Measurements from ENCODE around the gene ZNF792. TPM values are rescaled to one million over a fixed set of nuclear protein-coding genes. Genes with fewer than 3 reads are reported as not detected.

The ZNF792 gene
- total RNA-seq, 1 experiment from 2014 or later: 4.5 TPM

DNA sequence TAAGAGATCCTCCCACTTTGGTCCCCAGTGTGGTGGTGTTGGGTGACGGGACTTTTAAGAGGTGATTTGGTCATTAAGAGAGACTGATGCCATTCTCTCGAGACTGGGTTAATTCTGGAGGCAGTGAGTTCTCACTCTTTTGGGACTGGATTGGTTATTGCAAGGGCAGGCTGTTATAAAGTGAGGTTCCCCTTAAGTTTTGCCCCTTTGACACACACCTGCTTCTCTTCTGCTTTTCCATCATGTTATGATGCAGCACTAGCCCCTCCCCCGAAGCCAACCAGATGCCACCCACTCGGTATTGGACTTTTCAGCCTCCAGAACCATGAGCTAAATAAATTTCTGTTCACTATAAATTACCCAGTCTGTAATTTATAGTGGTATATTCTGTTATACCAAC, 19.8 kb upstream of the ZNF792 start:
- Histone ChIP-seq H3K4me1 (no peaks in the 10 kb centered on the region), H3K9me3 (peaks cover 6% of the 10 kb centered on the region; the same call in 1 of the 2 replicates), H3K27me3 (replicated peaks; ENCODE audit: control insufficient read depth, insufficient read depth, low read length) (no peaks in the 10 kb centered on the region), H3K4me3 (ENCODE audit: low read depth, low read length) (no peak overlapping the region), H3K36me3 (ENCODE audit: control insufficient read depth, insufficient read depth, low read length) (no peaks in the 10 kb centered on the region)
- H3K4me3 Mint-ChIP-seq (ENCODE audit: unreplicated experiment): no peak overlapping the region
- H3K27ac Mint-ChIP-seq (ENCODE audit: unreplicated experiment): no peak overlapping the region
- TF ChIP-seq, protein P1, sequence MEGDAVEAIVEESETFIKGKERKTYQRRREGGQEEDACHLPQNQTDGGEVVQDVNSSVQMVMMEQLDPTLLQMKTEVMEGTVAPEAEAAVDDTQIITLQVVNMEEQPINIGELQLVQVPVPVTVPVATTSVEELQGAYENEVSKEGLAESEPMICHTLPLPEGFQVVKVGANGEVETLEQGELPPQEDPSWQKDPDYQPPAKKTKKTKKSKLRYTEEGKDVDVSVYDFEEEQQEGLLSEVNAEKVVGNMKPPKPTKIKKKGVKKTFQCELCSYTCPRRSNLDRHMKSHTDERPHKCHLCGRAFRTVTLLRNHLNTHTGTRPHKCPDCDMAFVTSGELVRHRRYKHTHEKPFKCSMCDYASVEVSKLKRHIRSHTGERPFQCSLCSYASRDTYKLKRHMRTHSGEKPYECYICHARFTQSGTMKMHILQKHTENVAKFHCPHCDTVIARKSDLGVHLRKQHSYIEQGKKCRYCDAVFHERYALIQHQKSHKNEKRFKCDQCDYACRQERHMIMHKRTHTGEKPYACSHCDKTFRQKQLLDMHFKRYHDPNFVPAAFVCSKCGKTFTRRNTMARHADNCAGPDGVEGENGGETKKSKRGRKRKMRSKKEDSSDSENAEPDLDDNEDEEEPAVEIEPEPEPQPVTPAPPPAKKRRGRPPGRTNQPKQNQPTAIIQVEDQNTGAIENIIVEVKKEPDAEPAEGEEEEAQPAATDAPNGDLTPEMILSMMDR (IDR thresholded peaks at IDR 0.05; ENCODE audit: insufficient read depth in 1 of 2, low read depth in 1 of 2, low read length in 1 of 2, severe bottlenecking in 1 of 2, unreplicated experiment in 1 of 2): no peak
- H3K36me3 Mint-ChIP-seq (ENCODE audit: insufficient read depth, unreplicated experiment): no peaks in the 10 kb centered on the region
- BruUV-seq (replicated peaks): no TSS peak
- H3K27me3 Mint-ChIP-seq (ENCODE audit: insufficient read depth, unreplicated experiment): no peaks in the 10 kb centered on the region
- ChIA-PET POLR2A (no interaction called here), CTCF (no interaction called here)
- no peaks in the 10 kb centered on the region for H3K4me1 Mint-ChIP-seq (ENCODE audit: low read depth, unreplicated experiment)
- intact Hi-C loops (cut with micrococcal nuclease; ENCODE audit: unreplicated experiment): no loop called here
- H3K9me3 Mint-ChIP-seq (ENCODE audit: unreplicated experiment): peaks cover 27% of the 10 kb centered on the region
- no peak for DNase-seq

DNA sequence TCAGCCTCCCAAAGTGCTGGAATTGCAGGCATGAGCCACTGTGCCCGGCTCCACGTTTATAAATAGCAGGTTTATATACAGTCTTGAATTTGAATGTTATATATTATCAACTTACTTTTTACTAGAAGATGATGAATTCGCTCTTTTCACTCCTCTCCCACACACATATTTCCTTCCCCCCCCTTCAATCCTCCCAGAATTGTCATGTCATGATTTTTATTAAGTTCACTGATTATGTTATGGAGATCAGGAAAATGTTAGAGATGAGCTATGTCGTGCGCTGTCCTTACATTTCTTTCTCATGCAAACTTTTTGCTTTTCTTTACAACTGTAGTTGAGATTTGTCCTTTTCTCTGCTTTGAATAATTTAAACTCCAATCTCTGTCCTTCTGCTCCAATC, 18.2 kb upstream of the ZNF792 start:
- Histone ChIP-seq H3K27me3 (replicated peaks; ENCODE audit: control insufficient read depth, insufficient read depth, low read length) (no peaks in the 10 kb centered on the region), H3K36me3 (ENCODE audit: control insufficient read depth, insufficient read depth, low read length) (no peaks in the 10 kb centered on the region), H3K9me3 (peaks cover 8% of the 10 kb centered on the region), H3K4me1 (no peaks in the 10 kb centered on the region), H3K4me3 (ENCODE audit: low read depth, low read length) (no peak overlapping the region)
- POLR2A ChIA-PET: interaction anchor here (0.6 to 0.7 kb wide), 2 partner anchors 18 to 188 kb away, joined by 4 to 10 read pairs; partner anchors contain the start of gene GRAMD1A
- no peak overlapping the region for H3K4me3 Mint-ChIP-seq (ENCODE audit: unreplicated experiment)
- no peaks in the 10 kb centered on the region for H3K27me3 Mint-ChIP-seq (ENCODE audit: insufficient read depth, unreplicated experiment)
- TF ChIP-seq, protein P1 (IDR thresholded peaks at IDR 0.05; ENCODE audit: insufficient read depth in 1 of 2, low read depth in 1 of 2, low read length in 1 of 2, severe bottlenecking in 1 of 2, unreplicated experiment in 1 of 2): no peak
- intact Hi-C loops (cut with micrococcal nuclease; ENCODE audit: unreplicated experiment): no loop called here
- no peaks in the 10 kb centered on the region for H3K4me1 Mint-ChIP-seq (ENCODE audit: low read depth, unreplicated experiment)
- DNase-seq: no peak
- CTCF ChIA-PET: no interaction called here
- H3K9me3 Mint-ChIP-seq (ENCODE audit: unreplicated experiment): peaks cover 28% of the 10 kb centered on the region
- H3K27ac Mint-ChIP-seq (ENCODE audit: unreplicated experiment): no peak overlapping the region
- no TSS peak for BruUV-seq (replicated peaks)
- H3K36me3 Mint-ChIP-seq (ENCODE audit: insufficient read depth, unreplicated experiment): no peaks in the 10 kb centered on the region

DNA sequence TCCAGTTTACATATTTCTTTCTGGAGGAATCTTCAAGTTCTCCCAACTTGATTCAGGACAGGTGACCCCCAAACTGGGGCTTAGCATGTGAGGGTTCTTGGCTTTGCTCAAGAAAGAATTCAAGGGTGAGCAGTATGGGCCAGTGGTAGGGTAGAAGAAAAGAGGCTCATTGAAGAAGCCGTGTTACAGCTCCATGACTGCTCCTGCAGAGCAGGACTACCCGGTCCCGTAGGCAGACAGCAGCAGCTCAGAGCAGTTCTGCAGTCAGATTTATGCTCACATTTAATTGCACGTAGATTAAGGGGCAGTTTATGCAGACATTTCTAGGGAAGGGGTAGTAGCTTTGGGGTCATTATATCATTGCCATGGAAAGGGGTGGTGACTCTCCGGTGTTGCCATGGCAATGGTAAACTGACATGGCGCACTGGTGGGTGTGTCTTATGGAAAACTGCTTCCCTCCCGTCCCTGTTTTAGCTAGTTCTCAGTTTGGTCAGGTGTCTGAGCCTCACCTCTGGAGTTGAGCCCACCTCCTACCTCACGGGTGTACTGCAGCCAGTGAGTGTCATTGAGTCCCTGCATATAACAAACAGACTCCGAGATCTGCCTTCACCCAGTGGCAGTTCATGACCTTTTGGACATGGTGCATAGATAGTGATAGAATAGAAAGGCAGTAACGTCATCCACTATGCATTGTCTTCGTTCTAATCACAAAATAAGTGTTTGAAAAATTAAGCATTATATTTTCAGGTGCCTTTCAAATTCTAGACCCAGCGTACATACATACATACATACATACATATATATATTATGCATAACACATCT, 16.0 kb upstream of the ZNF792 start:
- Histone ChIP-seq H3K27me3 (replicated peaks; ENCODE audit: control insufficient read depth, insufficient read depth, low read length) (no peaks in the 10 kb centered on the region), H3K4me3 (ENCODE audit: low read depth, low read length) (no peak overlapping the region), H3K4me1 (peaks cover 8% of the 10 kb centered on the region; the same call in 1 of the 2 replicates), H3K36me3 (ENCODE audit: control insufficient read depth, insufficient read depth, low read length) (no peaks in the 10 kb centered on the region; the same call in 1 of the 2 replicates), H3K9me3 (peaks cover 25% of the 10 kb centered on the region)
- ChIA-PET POLR2A (no interaction called here), CTCF (no interaction called here)
- Mint-ChIP-seq H3K27me3 (ENCODE audit: insufficient read depth, unreplicated experiment) (no peaks in the 10 kb centered on the region), H3K9me3 (ENCODE audit: unreplicated experiment) (peaks cover 22% of the 10 kb centered on the region), H3K4me1 (ENCODE audit: low read depth, unreplicated experiment) (peaks cover under 1% of the 10 kb centered on the region), H3K4me3 (ENCODE audit: unreplicated experiment) (no peak overlapping the region), H3K36me3 (ENCODE audit: insufficient read depth, unreplicated experiment) (peaks cover 3% of the 10 kb centered on the region), H3K27ac (ENCODE audit: unreplicated experiment) (no peak overlapping the region)
- BruUV-seq (replicated peaks): no TSS peak
- intact Hi-C loops (cut with micrococcal nuclease; ENCODE audit: unreplicated experiment): no loop called here
- DNase-seq: no peak
- TF ChIP-seq, protein P1 (IDR thresholded peaks at IDR 0.05; ENCODE audit: insufficient read depth in 1 of 2, low read depth in 1 of 2, low read length in 1 of 2, severe bottlenecking in 1 of 2, unreplicated experiment in 1 of 2): no peak

Data from Caco-2 (cell line).